Measurements from ENCODE around the gene KLC1. TPM values are rescaled to one million over a fixed set of nuclear protein-coding genes. Genes with fewer than 3 reads are reported as not detected.

The KLC1 gene
- total RNA-seq = 178 and 180 TPM in 2 replicates
- long read RNA-seq, full-length matches to known transcripts = 5 of 33 reads
- long read RNA-seq, partial matches to known transcripts = 16 of 33 reads
- long read RNA-seq, other reads (novel, unspliced or antisense) = 12 of 33 reads

- peak; percentile 70 for DNase-seq (ENCODE audit: low spot score, unreplicated experiment)
- peaks cover 4% of the 10 kb centered on the region for H3K27me3 Mint-ChIP-seq
- H3K4me3 Mint-ChIP-seq (ENCODE audit: low read depth) = peak within 1 kb of the TSS; percentile 82
- no peaks in the 10 kb centered on the region for H3K36me3 Mint-ChIP-seq (ENCODE audit: insufficient read depth)
- H3K9me3 Mint-ChIP-seq (ENCODE audit: low read depth) = no peaks in the 10 kb centered on the region
- peak within 1 kb of the TSS; percentile 98 for H3K27ac Mint-ChIP-seq
- H3K4me1 Mint-ChIP-seq (ENCODE audit: low read depth) = peaks cover 8% of the 10 kb centered on the region
- TF ChIP-seq CTCF (IDR thresholded peaks at IDR 0.05; ENCODE audit: unreplicated experiment) = peak; percentile 33
These were observed at the start of gene KLC1 for GRCh38 chr14:103628684-103629502. Gene KLC1 (plus strand): TSS chr14:103629211. CDS start chr14:103654565, 25,354 bp downstream.

- Mint-ChIP-seq H3K4me3 (ENCODE audit: low read depth) (no peak overlapping the region), H3K27me3 (no peaks in the 10 kb centered on the region), H3K4me1 (ENCODE audit: low read depth) (no peaks in the 10 kb centered on the region), H3K36me3 (ENCODE audit: insufficient read depth) (peaks cover 15% of the 10 kb centered on the region), H3K27ac (no peak overlapping the region), H3K9me3 (ENCODE audit: low read depth) (no peaks in the 10 kb centered on the region)
- TF ChIP-seq CTCF (IDR thresholded peaks at IDR 0.05; ENCODE audit: unreplicated experiment) = no peak
- no peak for DNase-seq (ENCODE audit: low spot score, unreplicated experiment)
These were observed 47.8 kb upstream of the KLC1 start for GRCh38 chr14:103581206-103581605.

GRCh38 chr14:103581954-103582703 is 46.9 kb upstream of the KLC1 start:
- no peak for TF ChIP-seq CTCF (IDR thresholded peaks at IDR 0.05; ENCODE audit: unreplicated experiment)
- Mint-ChIP-seq H3K36me3 (ENCODE audit: insufficient read depth) (peaks cover 15% of the 10 kb centered on the region), H3K27ac (no peak overlapping the region), H3K9me3 (ENCODE audit: low read depth) (no peaks in the 10 kb centered on the region), H3K27me3 (no peaks in the 10 kb centered on the region), H3K4me1 (ENCODE audit: low read depth) (no peaks in the 10 kb centered on the region), H3K4me3 (ENCODE audit: low read depth) (no peak overlapping the region)
- DNase-seq (ENCODE audit: low spot score, unreplicated experiment) = no peak

- DNase-seq (ENCODE audit: low spot score, unreplicated experiment) = no peak
- no peak overlapping the region for H3K4me3 Mint-ChIP-seq (ENCODE audit: low read depth)
- H3K4me1 Mint-ChIP-seq (ENCODE audit: low read depth) = no peaks in the 10 kb centered on the region
- H3K36me3 Mint-ChIP-seq (ENCODE audit: insufficient read depth) = peaks cover 21% of the 10 kb centered on the region
- no peaks in the 10 kb centered on the region for H3K9me3 Mint-ChIP-seq (ENCODE audit: low read depth)
- H3K27me3 Mint-ChIP-seq = no peaks in the 10 kb centered on the region
- TF ChIP-seq CTCF (IDR thresholded peaks at IDR 0.05; ENCODE audit: unreplicated experiment) = no peak
- peak overlapping the region; percentile 86 for H3K27ac Mint-ChIP-seq
These were observed 44.6 kb upstream of the KLC1 start for GRCh38 chr14:103584326-103584915.

- Mint-ChIP-seq H3K27me3 (no peaks in the 10 kb centered on the region), H3K9me3 (ENCODE audit: low read depth) (no peaks in the 10 kb centered on the region), H3K36me3 (ENCODE audit: insufficient read depth) (peaks cover 6% of the 10 kb centered on the region), H3K4me3 (ENCODE audit: low read depth) (no peak overlapping the region), H3K27ac (no peak overlapping the region), H3K4me1 (ENCODE audit: low read depth) (peaks cover 13% of the 10 kb centered on the region)
- no peak for DNase-seq (ENCODE audit: low spot score, unreplicated experiment)
- TF ChIP-seq CTCF (IDR thresholded peaks at IDR 0.05; ENCODE audit: unreplicated experiment) = no peak
These were observed 35.4 kb upstream of the KLC1 start for GRCh38 chr14:103593577-103593976.

All from progenitor cell of endocrine pancreas (in vitro differentiated cells).